ENCODE results near the gene CPEB1. TPM values are rescaled to one million over a fixed set of nuclear protein-coding genes. Genes with fewer than 3 reads are reported as not detected.

CPEB1 gene
- total and polyA plus RNA-seq, 2 experiments from 2014 or later, result 4.1 to 9.4 TPM

DNA sequence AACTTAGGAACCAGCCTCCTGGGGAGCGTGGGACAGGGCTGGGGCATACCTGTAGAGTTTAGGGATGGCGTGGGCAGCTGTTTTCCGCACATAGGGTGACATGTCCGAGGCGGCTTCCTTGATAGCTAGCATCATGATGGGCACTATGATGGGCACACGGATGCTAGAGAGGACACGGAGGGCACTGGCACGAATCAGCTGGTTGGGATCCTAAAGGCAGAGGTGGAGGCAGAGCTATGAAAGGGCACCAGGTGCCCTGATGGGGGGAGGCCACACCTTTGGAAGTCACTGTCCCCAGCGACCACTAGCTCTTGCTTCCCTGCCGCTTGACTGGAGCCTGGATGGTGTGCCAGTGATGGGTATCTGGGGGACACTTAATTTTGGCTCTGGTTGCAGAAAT, 34.2 kb upstream of the CPEB1 start:
- ATAC-seq (no peak), DNase-seq (ENCODE audit: low spot score) (peak; percentile 5)
- H4K20me1 ChIP-seq (replicated peaks; ENCODE audit: insufficient read depth), result no peaks in the 10 kb centered on the region
- Mint-ChIP-seq H3K27ac (peak overlapping the region; percentile 98; the same call in 1 of the 2 replicates), H3K9me3 (no peaks in the 10 kb centered on the region; the same call in 2 of the 3 replicates), H3K4me1 (peaks cover 11% of the 10 kb centered on the region; the same call in 2 of the 3 replicates), H3K36me3 (ENCODE audit: low read depth) (no peaks in the 10 kb centered on the region), H3K27me3 (ENCODE audit: insufficient read depth, low read depth, poor library complexity) (peaks cover 10% of the 10 kb centered on the region), H3K4me3 (peak overlapping the region; percentile 92)
- H3K36me3 ChIP-seq (ENCODE audit: insufficient read depth), result no peaks in the 10 kb centered on the region
- no peaks in the 10 kb centered on the region for H3K27me3 ChIP-seq (ENCODE audit: insufficient read depth)
- H3K9me2 ChIP-seq (ENCODE audit: insufficient read depth), result no peaks in the 10 kb centered on the region
- no peaks in the 10 kb centered on the region for H3K79me2 ChIP-seq (replicated peaks; ENCODE audit: insufficient read depth)
- H3K4me1 ChIP-seq (ENCODE audit: insufficient read depth), result peaks cover 10% of the 10 kb centered on the region
- H2AFZ ChIP-seq, result peak overlapping the region; percentile 93; the same call in 1 of the 2 replicates
- peak overlapping the region; percentile 94 for H3K4me2 ChIP-seq
- TF ChIP-seq EZH2 (IDR thresholded peaks at IDR 0.05; ENCODE audit: low read depth, unreplicated experiment) (no peak), EZH2phosphoT487 (IDR thresholded peaks at IDR 0.05; ENCODE audit: unreplicated experiment) (no peak)
- H3K27ac ChIP-seq (ENCODE audit: low read depth), result no peak overlapping the region
- peak overlapping the region; percentile 92 for H3K4me3 ChIP-seq
- no peaks in the 10 kb centered on the region for H3F3A ChIP-seq (replicated peaks; ENCODE audit: low read depth)

DNA sequence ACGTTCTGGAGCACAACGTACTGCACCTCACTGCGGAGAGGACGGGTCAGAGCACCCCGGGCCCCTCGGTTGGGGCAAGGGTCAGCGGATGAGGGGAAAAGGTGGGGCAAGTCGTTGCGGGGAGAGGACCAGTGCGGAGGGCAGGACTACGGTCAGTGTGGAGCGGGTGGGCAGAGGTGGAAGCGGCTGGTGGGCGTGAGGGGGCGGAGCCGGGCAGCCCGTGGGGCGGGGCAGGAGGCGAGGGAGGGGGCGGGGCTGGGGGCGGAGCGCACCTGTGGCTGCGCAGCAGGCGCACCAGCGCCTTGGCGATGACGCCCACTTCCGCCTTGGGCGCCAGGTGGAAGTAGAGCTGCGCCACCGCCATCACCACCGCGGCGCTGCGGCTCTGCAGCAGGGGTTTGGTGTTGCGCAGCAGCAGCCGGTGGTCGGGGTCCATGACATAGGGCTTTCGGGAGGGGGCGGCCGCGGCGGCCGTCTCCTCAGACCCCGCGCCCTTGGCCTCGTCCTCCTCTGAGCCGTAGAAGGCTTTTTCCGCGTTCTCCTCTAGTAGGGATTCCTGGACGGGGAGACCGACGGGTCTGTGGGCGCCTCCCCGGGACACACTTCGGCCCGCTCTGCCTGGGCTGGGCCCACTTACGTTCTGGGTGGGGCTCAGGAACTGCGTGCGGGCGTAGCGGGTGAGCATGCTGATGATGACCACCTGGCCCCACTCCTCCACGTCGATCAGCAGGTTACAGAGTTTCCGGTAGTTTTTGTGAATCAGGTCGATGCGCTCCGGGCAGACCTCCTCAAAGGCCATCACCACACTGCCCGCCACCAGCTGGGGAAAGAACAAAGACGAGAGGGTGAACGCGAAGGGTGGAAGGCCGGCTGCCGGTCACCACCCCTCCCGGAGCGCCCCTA, 33.3 kb upstream of the CPEB1 start:
- Mint-ChIP-seq H3K9me3 (no peaks in the 10 kb centered on the region; the same call in 2 of the 3 replicates), H3K36me3 (ENCODE audit: low read depth) (no peaks in the 10 kb centered on the region), H3K27me3 (ENCODE audit: insufficient read depth, low read depth, poor library complexity) (peaks cover 10% of the 10 kb centered on the region), H3K4me3 (peak overlapping the region; percentile 92), H3K4me1 (peaks cover 11% of the 10 kb centered on the region; the same call in 2 of the 3 replicates), H3K27ac (peak overlapping the region; percentile 98)
- Histone ChIP-seq H2AFZ (peak overlapping the region; percentile 97), H3K27me3 (ENCODE audit: insufficient read depth) (no peaks in the 10 kb centered on the region), H3F3A (replicated peaks; ENCODE audit: low read depth) (no peaks in the 10 kb centered on the region), H3K4me1 (ENCODE audit: insufficient read depth) (peaks cover 10% of the 10 kb centered on the region), H3K4me2 (peak overlapping the region; percentile 94), H3K27ac (ENCODE audit: low read depth) (peak overlapping the region; percentile 92), H3K9me2 (ENCODE audit: insufficient read depth) (no peaks in the 10 kb centered on the region), H3K4me3 (peak overlapping the region; percentile 92), H4K20me1 (replicated peaks; ENCODE audit: insufficient read depth) (no peaks in the 10 kb centered on the region), H3K79me2 (replicated peaks; ENCODE audit: insufficient read depth) (no peaks in the 10 kb centered on the region), H3K36me3 (ENCODE audit: insufficient read depth) (no peaks in the 10 kb centered on the region)
- peak; percentile 92 for ATAC-seq
- peak; percentile 94 for DNase-seq (ENCODE audit: low spot score)
- peak; percentile 79 for TF ChIP-seq CREB1 (CRISPR knock-in tag; IDR thresholded peaks at IDR 0.05; ENCODE audit: low read depth)
- TF ChIP-seq NANOG (IDR thresholded peaks at IDR 0.05; ENCODE audit: borderline replicate concordance), result no peak
- TF ChIP-seq, protein P1, sequence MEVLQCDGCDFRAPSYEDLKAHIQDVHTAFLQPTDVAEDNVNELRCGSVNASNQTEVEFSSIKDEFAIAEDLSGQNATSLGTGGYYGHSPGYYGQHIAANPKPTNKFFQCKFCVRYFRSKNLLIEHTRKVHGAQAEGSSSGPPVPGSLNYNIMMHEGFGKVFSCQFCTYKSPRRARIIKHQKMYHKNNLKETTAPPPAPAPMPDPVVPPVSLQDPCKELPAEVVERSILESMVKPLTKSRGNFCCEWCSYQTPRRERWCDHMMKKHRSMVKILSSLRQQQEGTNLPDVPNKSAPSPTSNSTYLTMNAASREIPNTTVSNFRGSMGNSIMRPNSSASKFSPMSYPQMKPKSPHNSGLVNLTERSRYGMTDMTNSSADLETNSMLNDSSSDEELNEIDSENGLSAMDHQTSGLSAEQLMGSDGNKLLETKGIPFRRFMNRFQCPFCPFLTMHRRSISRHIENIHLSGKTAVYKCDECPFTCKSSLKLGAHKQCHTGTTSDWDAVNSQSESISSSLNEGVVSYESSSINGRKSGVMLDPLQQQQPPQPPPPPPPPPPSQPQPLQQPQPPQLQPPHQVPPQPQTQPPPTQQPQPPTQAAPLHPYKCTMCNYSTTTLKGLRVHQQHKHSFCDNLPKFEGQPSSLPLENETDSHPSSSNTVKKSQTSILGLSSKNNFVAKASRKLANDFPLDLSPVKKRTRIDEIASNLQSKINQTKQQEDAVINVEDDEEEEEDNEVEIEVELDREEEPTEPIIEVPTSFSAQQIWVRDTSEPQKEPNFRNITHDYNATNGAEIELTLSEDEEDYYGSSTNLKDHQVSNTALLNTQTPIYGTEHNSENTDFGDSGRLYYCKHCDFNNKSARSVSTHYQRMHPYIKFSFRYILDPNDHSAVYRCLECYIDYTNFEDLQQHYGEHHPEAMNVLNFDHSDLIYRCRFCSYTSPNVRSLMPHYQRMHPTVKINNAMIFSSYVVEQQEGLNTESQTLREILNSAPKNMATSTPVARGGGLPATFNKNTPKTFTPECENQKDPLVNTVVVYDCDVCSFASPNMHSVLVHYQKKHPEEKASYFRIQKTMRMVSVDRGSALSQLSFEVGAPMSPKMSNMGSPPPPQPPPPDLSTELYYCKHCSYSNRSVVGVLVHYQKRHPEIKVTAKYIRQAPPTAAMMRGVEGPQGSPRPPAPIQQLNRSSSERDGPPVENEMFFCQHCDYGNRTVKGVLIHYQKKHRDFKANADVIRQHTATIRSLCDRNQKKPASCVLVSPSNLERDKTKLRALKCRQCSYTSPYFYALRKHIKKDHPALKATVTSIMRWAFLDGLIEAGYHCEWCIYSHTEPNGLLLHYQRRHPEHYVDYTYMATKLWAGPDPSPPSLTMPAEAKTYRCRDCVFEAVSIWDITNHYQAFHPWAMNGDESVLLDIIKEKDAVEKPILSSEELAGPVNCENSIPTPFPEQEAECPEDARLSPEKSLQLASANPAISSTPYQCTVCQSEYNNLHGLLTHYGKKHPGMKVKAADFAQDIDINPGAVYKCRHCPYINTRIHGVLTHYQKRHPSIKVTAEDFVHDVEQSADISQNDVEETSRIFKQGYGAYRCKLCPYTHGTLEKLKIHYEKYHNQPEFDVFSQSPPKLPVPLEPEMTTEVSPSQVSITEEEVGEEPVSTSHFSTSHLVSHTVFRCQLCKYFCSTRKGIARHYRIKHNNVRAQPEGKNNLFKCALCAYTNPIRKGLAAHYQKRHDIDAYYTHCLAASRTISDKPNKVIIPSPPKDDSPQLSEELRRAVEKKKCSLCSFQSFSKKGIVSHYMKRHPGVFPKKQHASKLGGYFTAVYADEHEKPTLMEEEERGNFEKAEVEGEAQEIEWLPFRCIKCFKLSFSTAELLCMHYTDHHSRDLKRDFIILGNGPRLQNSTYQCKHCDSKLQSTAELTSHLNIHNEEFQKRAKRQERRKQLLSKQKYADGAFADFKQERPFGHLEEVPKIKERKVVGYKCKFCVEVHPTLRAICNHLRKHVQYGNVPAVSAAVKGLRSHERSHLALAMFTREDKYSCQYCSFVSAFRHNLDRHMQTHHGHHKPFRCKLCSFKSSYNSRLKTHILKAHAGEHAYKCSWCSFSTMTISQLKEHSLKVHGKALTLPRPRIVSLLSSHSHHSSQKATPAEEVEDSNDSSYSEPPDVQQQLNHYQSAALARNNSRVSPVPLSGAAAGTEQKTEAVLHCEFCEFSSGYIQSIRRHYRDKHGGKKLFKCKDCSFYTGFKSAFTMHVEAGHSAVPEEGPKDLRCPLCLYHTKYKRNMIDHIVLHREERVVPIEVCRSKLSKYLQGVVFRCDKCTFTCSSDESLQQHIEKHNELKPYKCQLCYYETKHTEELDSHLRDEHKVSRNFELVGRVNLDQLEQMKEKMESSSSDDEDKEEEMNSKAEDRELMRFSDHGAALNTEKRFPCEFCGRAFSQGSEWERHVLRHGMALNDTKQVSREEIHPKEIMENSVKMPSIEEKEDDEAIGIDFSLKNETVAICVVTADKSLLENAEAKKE (CRISPR knock-in tag; IDR thresholded peaks at IDR 0.05), result no peak
- peak; percentile 93 for TF ChIP-seq POLR2AphosphoS5 (IDR thresholded peaks at IDR 0.05; ENCODE audit: low read depth)
- TF ChIP-seq, protein P2, sequence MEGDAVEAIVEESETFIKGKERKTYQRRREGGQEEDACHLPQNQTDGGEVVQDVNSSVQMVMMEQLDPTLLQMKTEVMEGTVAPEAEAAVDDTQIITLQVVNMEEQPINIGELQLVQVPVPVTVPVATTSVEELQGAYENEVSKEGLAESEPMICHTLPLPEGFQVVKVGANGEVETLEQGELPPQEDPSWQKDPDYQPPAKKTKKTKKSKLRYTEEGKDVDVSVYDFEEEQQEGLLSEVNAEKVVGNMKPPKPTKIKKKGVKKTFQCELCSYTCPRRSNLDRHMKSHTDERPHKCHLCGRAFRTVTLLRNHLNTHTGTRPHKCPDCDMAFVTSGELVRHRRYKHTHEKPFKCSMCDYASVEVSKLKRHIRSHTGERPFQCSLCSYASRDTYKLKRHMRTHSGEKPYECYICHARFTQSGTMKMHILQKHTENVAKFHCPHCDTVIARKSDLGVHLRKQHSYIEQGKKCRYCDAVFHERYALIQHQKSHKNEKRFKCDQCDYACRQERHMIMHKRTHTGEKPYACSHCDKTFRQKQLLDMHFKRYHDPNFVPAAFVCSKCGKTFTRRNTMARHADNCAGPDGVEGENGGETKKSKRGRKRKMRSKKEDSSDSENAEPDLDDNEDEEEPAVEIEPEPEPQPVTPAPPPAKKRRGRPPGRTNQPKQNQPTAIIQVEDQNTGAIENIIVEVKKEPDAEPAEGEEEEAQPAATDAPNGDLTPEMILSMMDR (conservative IDR thresholded peaks at IDR 0.05; ENCODE audit: low read depth in 2 of 2), result peak; percentile 24 to 65; a peak in 3 of 4 replicates
- TF ChIP-seq, protein P3, sequence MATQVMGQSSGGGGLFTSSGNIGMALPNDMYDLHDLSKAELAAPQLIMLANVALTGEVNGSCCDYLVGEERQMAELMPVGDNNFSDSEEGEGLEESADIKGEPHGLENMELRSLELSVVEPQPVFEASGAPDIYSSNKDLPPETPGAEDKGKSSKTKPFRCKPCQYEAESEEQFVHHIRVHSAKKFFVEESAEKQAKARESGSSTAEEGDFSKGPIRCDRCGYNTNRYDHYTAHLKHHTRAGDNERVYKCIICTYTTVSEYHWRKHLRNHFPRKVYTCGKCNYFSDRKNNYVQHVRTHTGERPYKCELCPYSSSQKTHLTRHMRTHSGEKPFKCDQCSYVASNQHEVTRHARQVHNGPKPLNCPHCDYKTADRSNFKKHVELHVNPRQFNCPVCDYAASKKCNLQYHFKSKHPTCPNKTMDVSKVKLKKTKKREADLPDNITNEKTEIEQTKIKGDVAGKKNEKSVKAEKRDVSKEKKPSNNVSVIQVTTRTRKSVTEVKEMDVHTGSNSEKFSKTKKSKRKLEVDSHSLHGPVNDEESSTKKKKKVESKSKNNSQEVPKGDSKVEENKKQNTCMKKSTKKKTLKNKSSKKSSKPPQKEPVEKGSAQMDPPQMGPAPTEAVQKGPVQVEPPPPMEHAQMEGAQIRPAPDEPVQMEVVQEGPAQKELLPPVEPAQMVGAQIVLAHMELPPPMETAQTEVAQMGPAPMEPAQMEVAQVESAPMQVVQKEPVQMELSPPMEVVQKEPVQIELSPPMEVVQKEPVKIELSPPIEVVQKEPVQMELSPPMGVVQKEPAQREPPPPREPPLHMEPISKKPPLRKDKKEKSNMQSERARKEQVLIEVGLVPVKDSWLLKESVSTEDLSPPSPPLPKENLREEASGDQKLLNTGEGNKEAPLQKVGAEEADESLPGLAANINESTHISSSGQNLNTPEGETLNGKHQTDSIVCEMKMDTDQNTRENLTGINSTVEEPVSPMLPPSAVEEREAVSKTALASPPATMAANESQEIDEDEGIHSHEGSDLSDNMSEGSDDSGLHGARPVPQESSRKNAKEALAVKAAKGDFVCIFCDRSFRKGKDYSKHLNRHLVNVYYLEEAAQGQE (IDR thresholded peaks at IDR 0.05; ENCODE audit: unreplicated experiment), result peak; percentile 22
